Neuronal stem cell (in vitro differentiated cells): ENCODE data around the gene CLCNKA.

Experiments used
- DNase-seq: peaks from one replicate; pipeline ENCODE4 v3.0.0-alpha.2; 2013; ENCODE audit warnings: low spot score
- H2AFZ ChIP-seq: one replicate; pipeline ENCODE4 v1.6.1; 2013; ENCODE audit warnings: mild to moderate bottlenecking, low read length, inconsistent platforms
- H2AK5ac ChIP-seq: 2 replicates; pipeline ENCODE4 v1.6.1; 2013; ENCODE audit warnings: low read depth, mild to moderate bottlenecking, inconsistent platforms, low read length, moderate library complexity, mixed read lengths
- H2BK120ac ChIP-seq: 2 replicates; pipeline ENCODE4 v1.6.1; 2013; ENCODE audit warnings: low read depth, mild to moderate bottlenecking, inconsistent platforms, low read length, moderate library complexity, mixed read lengths
- H2BK12ac ChIP-seq: one replicate; pipeline ENCODE4 v1.6.1; 2013; ENCODE audit warnings: low read length, inconsistent platforms
- H2BK15ac ChIP-seq: 2 replicates; pipeline ENCODE4 v1.6.1; 2013; ENCODE audit warnings: mild to moderate bottlenecking, low read length, inconsistent platforms, mixed read lengths
- H2BK5ac ChIP-seq: one replicate; pipeline ENCODE4 v1.6.1; 2013; ENCODE audit warnings: inconsistent platforms, mild to moderate bottlenecking, low read length, moderate library complexity
- H3K14ac ChIP-seq: one replicate; pipeline ENCODE4 v1.6.1; 2013; ENCODE audit warnings: low read length, inconsistent platforms
- H3K18ac ChIP-seq: 2 replicates; pipeline ENCODE4 v1.6.1; 2013; ENCODE audit warnings: low read length, inconsistent platforms
- H3K23ac ChIP-seq: 2 replicates; pipeline ENCODE4 v1.6.1; 2013; ENCODE audit warnings: low read depth, mild to moderate bottlenecking, mixed read lengths, low read length, inconsistent platforms; ENCODE audit not compliant: poor library complexity
- H3K27ac ChIP-seq: replicated peaks from 3 replicates; pipeline ENCODE4 v1.5.1; 2013; ENCODE audit warnings: low read length, inconsistent platforms
- H3K27me3 ChIP-seq, 3 experiments: 2 replicates each; pipeline ENCODE4 v1.6.1; 2013; ENCODE audit warnings: low read length in 3 of 3, mild to moderate bottlenecking in 2 of 3, inconsistent platforms in 1 of 3, low read depth in 1 of 3, mixed read lengths in 1 of 3, moderate library complexity in 1 of 3; ENCODE audit not compliant: control insufficient read depth in 3 of 3, insufficient read depth in 3 of 3
- H3K36me3 ChIP-seq, 2 donors: replicated peaks in 1 of 2; 2 replicates each; pipeline ENCODE4 v1.6.1; 2013; ENCODE audit warnings: low read length in 2 of 2; ENCODE audit not compliant: control insufficient read depth in 2 of 2, insufficient read depth in 2 of 2
- H3K4ac ChIP-seq: 2 replicates; pipeline ENCODE4 v1.6.1; 2013; ENCODE audit warnings: inconsistent platforms, mild to moderate bottlenecking, low read length, moderate library complexity
- H3K4me1 ChIP-seq, 2 donors: 1 replicate in 1 of 2; 2 replicates in 1 of 2; pipeline ENCODE4 v1.6.1; 2013; ENCODE audit warnings: low read length in 2 of 2, low read depth in 1 of 2; ENCODE audit not compliant: control insufficient read depth in 2 of 2, insufficient read depth in 1 of 2
- H3K4me2 ChIP-seq: one replicate; pipeline ENCODE4 v1.6.1; 2013; ENCODE audit warnings: mild to moderate bottlenecking, low read length, inconsistent platforms; ENCODE audit not compliant: insufficient read depth, poor library complexity, severe bottlenecking
- H3K4me3 ChIP-seq, 2 donors: 2 replicates each; pipeline ENCODE4 v1.5.1; 2013; ENCODE audit warnings: low read length in 2 of 2, mild to moderate bottlenecking in 2 of 2, inconsistent platforms in 1 of 2, moderate library complexity in 1 of 2
- H3K79me1 ChIP-seq: one replicate; pipeline ENCODE4 v1.6.1; 2013; ENCODE audit warnings: low read depth, mild to moderate bottlenecking, inconsistent platforms, low read length, moderate library complexity
- H3K9ac ChIP-seq: one replicate; pipeline ENCODE4 v1.6.1; 2013; ENCODE audit warnings: mild to moderate bottlenecking, low read depth, low read length, inconsistent platforms; ENCODE audit not compliant: poor library complexity
- H3K9me3 ChIP-seq, 2 donors: replicated peaks in 1 of 2; 2 replicates each; pipeline versions ENCODE3 to v1.6.1; 2013; ENCODE audit warnings: low read length in 2 of 2, mild to moderate bottlenecking in 2 of 2, inconsistent platforms in 1 of 2, low read depth in 1 of 2, mixed read lengths in 1 of 2, moderate library complexity in 1 of 2; ENCODE audit not compliant: control insufficient read depth in 2 of 2, insufficient read depth in 1 of 2
- H4K8ac ChIP-seq: one replicate; pipeline ENCODE4 v1.6.1; 2013; ENCODE audit warnings: low read depth, mild to moderate bottlenecking, inconsistent platforms, low read length, moderate library complexity
- H4K91ac ChIP-seq: one replicate; pipeline ENCODE4 v1.6.1; 2013; ENCODE audit warnings: low read length, low read depth, mild to moderate bottlenecking, inconsistent platforms; ENCODE audit not compliant: poor library complexity
- whole genome bisulfite sequencing, 2 donors: extraction: QIAGEN DNeasy Blood & Tissue Kit; methylation state at CpG; one replicate each; pipeline ENCODE4 v1.1.7; 2013; ENCODE audit warnings: missing lambda C conversion rate in 2 of 2, mixed read lengths in 1 of 2; ENCODE audit not compliant: insufficient read length in 2 of 2, insufficient replicate concordance in 1 of 2; ENCODE audit errors: extremely low coverage in 2 of 2; 5-methylcytosine and 5-hydroxymethylcytosine counted together

CLCNKA gene

GRCh38 chr1:16006552-16007485 is 15.0 kb upstream of the CLCNKA start:
- Histone ChIP-seq H3K79me1 (no peaks in the 10 kb centered on the region), H3K9me3 (no peaks in the 10 kb centered on the region), H2BK120ac (no peak overlapping the region), H4K8ac (no peak overlapping the region), H3K9ac (no peak overlapping the region), H3K4me2 (no peak overlapping the region), H4K91ac (no peak overlapping the region), H3K18ac (peak overlapping the region; percentile 24), H3K14ac (no peak overlapping the region), H2BK15ac (no peak overlapping the region), H3K4ac (no peak overlapping the region), H3K4me1 (peaks cover 0 to 2% of the 10 kb centered on the region in 2 donors), H3K27me3 (peaks cover 0 to 10% (median 0%) of the 10 kb centered on the region in 3 experiments), H2BK5ac (no peak overlapping the region), H3K36me3 (no peaks in the 10 kb centered on the region), H3K27ac (no peak overlapping the region), H2AK5ac (peak overlapping the region; percentile 83), H3K23ac (no peak overlapping the region), H3K4me3 (no peak overlapping the region), H2AFZ (no peak overlapping the region), H2BK12ac (no peak overlapping the region)
- WGBS, 2 donors, result no CpG with 5 or more reads among the region's 9 CpGs
- no peak for DNase-seq

GRCh38 chr1:16007671-16008341 is 14.0 kb upstream of the CLCNKA start:
- Histone ChIP-seq H2BK120ac (no peak overlapping the region), H3K18ac (no peak overlapping the region), H3K9ac (no peak overlapping the region), H3K27ac (no peak overlapping the region), H3K4me2 (no peak overlapping the region), H4K8ac (no peak overlapping the region), H2BK12ac (no peak overlapping the region), H3K23ac (no peak overlapping the region), H2AK5ac (no peak overlapping the region), H3K4ac (no peak overlapping the region), H3K36me3 (no peaks in the 10 kb centered on the region), H2BK5ac (no peak overlapping the region), H3K4me3 (no peak overlapping the region), H3K9me3 (no peaks in the 10 kb centered on the region), H3K14ac (no peak overlapping the region), H2BK15ac (no peak overlapping the region), H3K79me1 (no peaks in the 10 kb centered on the region), H3K4me1 (peaks cover 0 to 4% of the 10 kb centered on the region in 2 donors), H3K27me3 (peaks cover 0 to 20% (median 8%) of the 10 kb centered on the region in 3 experiments), H2AFZ (no peak overlapping the region), H4K91ac (no peak overlapping the region)
- DNase-seq, result no peak
- no CpG with 5 or more reads among the region's 6 CpGs for WGBS, 2 donors

GRCh38 chr1:16009030-16009460 is 12.8 kb upstream of the CLCNKA start:
- peak; percentile 86 for DNase-seq
- Histone ChIP-seq H3K79me1 (no peaks in the 10 kb centered on the region), H3K27me3 (peaks cover 0 to 30% (median 20%) of the 10 kb centered on the region in 3 experiments), H3K4me2 (no peak overlapping the region), H3K4me1 (peaks cover 2% of the 10 kb centered on the region in 2 donors), H3K23ac (no peak overlapping the region), H2BK5ac (no peak overlapping the region), H2BK15ac (no peak overlapping the region), H4K8ac (no peak overlapping the region), H3K9me3 (no peaks in the 10 kb centered on the region), H2AFZ (no peak overlapping the region), H3K36me3 (no peaks in the 10 kb centered on the region), H3K18ac (no peak overlapping the region), H3K27ac (no peak overlapping the region), H3K9ac (no peak overlapping the region), H3K14ac (no peak overlapping the region), H2AK5ac (no peak overlapping the region), H3K4me3 (no peak overlapping the region), H2BK12ac (no peak overlapping the region), H4K91ac (no peak overlapping the region), H2BK120ac (no peak overlapping the region), H3K4ac (no peak overlapping the region)
- WGBS, 2 donors, result no CpG with 5 or more reads among the region's 4 CpGs

DNA sequence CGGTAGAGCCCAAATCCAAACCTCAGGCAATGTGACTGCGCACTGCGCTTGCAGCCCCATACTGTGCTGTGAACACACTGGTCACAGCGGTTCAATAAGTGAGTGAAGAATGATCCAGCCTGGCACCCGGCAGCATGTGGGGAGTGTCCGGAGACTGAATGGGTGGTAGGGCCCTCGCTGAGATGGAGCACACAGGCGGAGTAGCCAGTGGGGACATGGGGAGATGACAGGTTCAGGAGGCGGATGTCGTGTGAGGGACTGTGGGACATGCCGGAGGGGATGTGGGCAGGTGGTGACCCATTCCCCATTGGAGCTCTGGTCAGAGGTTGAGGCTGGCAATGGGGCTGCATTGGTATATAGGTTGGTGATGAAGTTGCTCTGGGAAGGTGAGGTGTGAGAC is 12.2 kb upstream of the CLCNKA start:
- no peak overlapping the region for H2BK12ac ChIP-seq
- peak overlapping the region; percentile 49 for H3K14ac ChIP-seq
- no peak overlapping the region for H3K4ac ChIP-seq
- H3K4me3 ChIP-seq, result peak overlapping the region in 1 of 2 donors; percentile 7
- no peak overlapping the region for H3K4me2 ChIP-seq
- no peak overlapping the region for H2BK15ac ChIP-seq
- no peaks in the 10 kb centered on the region for H3K79me1 ChIP-seq
- H2AFZ ChIP-seq, result no peak overlapping the region
- no CpG with 5 or more reads among the region's 11 CpGs for WGBS, 2 donors
- H3K18ac ChIP-seq, result no peak overlapping the region
- H3K36me3 ChIP-seq, result no peaks in the 10 kb centered on the region
- H3K23ac ChIP-seq, result no peak overlapping the region
- no peak overlapping the region for H2BK5ac ChIP-seq
- no peak for DNase-seq
- no peak overlapping the region for H4K91ac ChIP-seq
- no peak overlapping the region for H2BK120ac ChIP-seq
- no peak overlapping the region for H3K27ac ChIP-seq
- H4K8ac ChIP-seq, result no peak overlapping the region
- no peaks in the 10 kb centered on the region for H3K9me3 ChIP-seq
- H3K4me1 ChIP-seq, result peaks cover 2 to 5% of the 10 kb centered on the region in 2 donors
- H3K27me3 ChIP-seq, result peaks cover 0 to 37% (median 25%) of the 10 kb centered on the region in 3 experiments
- no peak overlapping the region for H3K9ac ChIP-seq
- H2AK5ac ChIP-seq, result peak overlapping the region; percentile 20
